Neutrophil (primary cell): ENCODE measurements around the gene SLC6A20.

Experiments used
- H3K27ac ChIP-seq: fragments of 200-600 bp; sonication (generic); 2 replicates; pipeline ENCODE4 v1.5.1; 2016; ENCODE audit warnings: mild to moderate bottlenecking, moderate library complexity
- H3K27me3 ChIP-seq: fragments of 200-600 bp; sonication (generic); 2 replicates; pipeline ENCODE4 v1.6.0; 2016; ENCODE audit warnings: mild to moderate bottlenecking
- H3K36me3 ChIP-seq: fragments of 200-600 bp; sonication (generic); 2 replicates; pipeline ENCODE4 v1.5.1; 2017
- H3K4me1 ChIP-seq, 2 experiments: fragments of 200-600 bp in 1 of 2; sonication (generic) in 1 of 2; 1 replicate in 1 of 2; 2 replicates in 1 of 2; pipeline versions ENCODE4 v1.5.1 to v1.6.1; 2013 to 2016; ENCODE audit warnings: low read depth in 1 of 2, low read length in 1 of 2, mild to moderate bottlenecking in 1 of 2, moderate library complexity in 1 of 2; ENCODE audit not compliant: control insufficient read depth in 1 of 2, insufficient read depth in 1 of 2
- H3K4me3 ChIP-seq, 2 experiments: fragments of 200-600 bp in 1 of 2; sonication (generic) in 1 of 2; 1 replicate in 1 of 2; 2 replicates in 1 of 2; pipeline ENCODE4 v1.5.1; 2013 to 2016; ENCODE audit warnings: low read depth in 1 of 2, low read length in 1 of 2, mild to moderate bottlenecking in 1 of 2, moderate library complexity in 1 of 2
- H3K9me3 ChIP-seq: fragments of 200-600 bp; sonication (generic); 2 replicates; pipeline ENCODE4 v1.5.1; 2016
- TF ChIP-seq, protein P1 (sequence below): fragments of 200-600 bp; sonication (generic); IDR thresholded peaks from 2 replicates; pipeline ENCODE4 v1.5.1; 2016; ENCODE audit warnings: antibody characterized with exemption

Gene SLC6A20

DNA sequence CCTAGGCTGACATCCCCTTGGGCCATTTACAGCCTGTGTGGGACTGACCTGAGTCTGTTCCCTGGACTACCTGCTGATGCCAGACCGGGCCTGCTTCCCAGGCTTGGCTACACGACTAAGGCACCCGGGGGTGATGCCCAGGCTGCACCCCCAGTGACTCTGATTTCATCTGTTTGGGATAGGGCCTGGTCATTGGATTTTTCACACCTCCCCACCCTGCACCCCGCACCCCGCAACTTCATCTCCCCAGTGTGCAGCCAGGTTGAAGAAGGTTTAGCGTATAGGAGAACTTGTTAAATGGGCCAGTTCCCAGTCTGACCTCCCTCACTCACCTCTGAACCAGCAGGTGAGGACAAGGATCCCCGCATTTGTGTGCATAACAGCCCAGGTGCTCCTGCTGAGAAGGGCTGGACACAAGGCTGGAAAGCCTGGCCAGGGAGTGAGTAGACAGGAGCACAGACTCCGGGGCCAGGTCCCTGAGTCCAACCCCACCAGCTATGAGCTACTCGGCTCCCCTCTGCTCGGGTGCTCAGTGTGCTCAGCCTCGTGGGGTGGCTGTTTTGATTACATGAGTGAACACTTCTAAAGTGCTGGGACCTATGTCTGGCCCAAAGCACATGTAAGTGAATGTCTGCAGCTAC is 18.5 kb downstream of the SLC6A20 start:
- H3K4me3 ChIP-seq, result no peak overlapping the region
- TF ChIP-seq, protein P1, sequence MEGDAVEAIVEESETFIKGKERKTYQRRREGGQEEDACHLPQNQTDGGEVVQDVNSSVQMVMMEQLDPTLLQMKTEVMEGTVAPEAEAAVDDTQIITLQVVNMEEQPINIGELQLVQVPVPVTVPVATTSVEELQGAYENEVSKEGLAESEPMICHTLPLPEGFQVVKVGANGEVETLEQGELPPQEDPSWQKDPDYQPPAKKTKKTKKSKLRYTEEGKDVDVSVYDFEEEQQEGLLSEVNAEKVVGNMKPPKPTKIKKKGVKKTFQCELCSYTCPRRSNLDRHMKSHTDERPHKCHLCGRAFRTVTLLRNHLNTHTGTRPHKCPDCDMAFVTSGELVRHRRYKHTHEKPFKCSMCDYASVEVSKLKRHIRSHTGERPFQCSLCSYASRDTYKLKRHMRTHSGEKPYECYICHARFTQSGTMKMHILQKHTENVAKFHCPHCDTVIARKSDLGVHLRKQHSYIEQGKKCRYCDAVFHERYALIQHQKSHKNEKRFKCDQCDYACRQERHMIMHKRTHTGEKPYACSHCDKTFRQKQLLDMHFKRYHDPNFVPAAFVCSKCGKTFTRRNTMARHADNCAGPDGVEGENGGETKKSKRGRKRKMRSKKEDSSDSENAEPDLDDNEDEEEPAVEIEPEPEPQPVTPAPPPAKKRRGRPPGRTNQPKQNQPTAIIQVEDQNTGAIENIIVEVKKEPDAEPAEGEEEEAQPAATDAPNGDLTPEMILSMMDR, result no peak

DNA sequence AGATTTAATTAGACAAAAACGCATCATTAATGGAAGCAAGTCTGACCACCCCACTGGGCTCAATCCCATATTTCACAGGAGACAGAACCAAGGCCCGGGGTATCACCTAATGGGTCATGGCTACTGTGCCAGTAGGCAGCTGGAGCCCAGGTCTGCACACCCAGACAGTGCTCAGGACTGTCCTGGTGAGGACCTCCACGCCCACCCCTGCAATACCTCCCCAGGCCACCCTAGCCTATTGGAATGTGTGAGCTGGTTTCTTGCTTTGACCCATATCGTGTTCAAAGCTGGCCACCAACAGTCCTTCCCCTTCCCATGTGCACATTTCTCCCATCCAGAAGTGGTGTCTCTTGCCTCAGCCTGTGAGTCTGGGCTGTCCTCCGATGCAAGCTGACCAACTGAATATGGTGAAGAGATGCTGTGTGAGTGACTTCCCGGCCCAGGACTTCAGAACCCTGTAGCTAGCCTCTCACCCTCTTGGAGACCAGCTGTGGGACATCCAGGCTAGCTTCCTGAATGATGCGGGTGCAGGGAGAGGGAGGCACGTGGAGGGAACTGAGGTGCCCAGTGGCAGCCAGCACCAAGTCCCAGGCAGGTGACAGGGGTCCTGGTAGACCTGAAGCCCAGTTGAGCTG is 19.1 kb downstream of the SLC6A20 start:
- Histone ChIP-seq H3K27me3 (peaks cover 5% of the 10 kb centered on the region), H3K4me1 (no peaks in the 10 kb centered on the region), H3K4me3 (no peak overlapping the region), H3K9me3 (no peaks in the 10 kb centered on the region), H3K36me3 (no peaks in the 10 kb centered on the region), H3K27ac (no peak overlapping the region)
- TF ChIP-seq, protein P1, result no peak

More for the DNA sequence above, 18.5 kb downstream of the SLC6A20 start:
- H3K4me1 ChIP-seq, result no peaks in the 10 kb centered on the region
- no peaks in the 10 kb centered on the region for H3K36me3 ChIP-seq
- no peaks in the 10 kb centered on the region for H3K9me3 ChIP-seq
- peaks cover 8% of the 10 kb centered on the region for H3K27me3 ChIP-seq
- no peak overlapping the region for H3K27ac ChIP-seq

DNA sequence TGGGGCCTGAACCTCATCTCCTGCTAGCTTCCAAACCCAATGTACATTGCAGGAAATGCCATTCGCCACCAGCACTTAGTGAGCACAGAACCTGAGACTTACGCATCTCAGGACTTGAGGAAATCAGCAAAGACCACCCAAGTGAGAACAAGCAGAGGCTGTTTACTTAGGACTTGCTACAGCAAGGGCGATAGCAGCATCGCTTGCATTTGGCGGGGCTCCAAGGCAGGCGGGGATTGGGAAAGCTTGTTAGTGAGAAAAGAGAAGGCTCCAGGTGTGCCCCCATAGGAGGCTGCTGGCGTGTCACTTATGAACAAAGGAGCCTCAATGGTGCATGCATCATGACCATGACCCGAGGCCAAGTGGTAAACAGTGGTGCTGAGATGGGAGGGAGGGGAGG is 19.7 kb downstream of the SLC6A20 start:
- Histone ChIP-seq H3K4me1 (no peaks in the 10 kb centered on the region), H3K27me3 (peaks cover 5% of the 10 kb centered on the region), H3K36me3 (no peaks in the 10 kb centered on the region), H3K27ac (no peak overlapping the region), H3K4me3 (no peak overlapping the region), H3K9me3 (no peaks in the 10 kb centered on the region)
- TF ChIP-seq, protein P1, result no peak

DNA sequence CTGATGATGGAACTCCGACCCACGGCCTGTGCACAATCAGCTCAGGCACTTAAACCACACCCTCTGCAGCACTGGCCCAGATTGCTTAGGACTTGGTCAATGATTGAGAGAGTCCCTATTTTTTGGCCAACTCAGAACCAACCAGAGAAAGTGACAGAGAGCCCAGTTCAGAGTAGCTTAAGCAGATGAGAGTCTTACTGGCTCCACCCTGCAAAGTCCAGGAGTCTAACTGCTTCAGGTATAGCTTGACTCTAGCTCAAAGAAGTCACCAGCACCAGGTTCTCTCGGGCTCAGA is 20.1 kb downstream of the SLC6A20 start:
- TF ChIP-seq, protein P1, result no peak

DNA sequence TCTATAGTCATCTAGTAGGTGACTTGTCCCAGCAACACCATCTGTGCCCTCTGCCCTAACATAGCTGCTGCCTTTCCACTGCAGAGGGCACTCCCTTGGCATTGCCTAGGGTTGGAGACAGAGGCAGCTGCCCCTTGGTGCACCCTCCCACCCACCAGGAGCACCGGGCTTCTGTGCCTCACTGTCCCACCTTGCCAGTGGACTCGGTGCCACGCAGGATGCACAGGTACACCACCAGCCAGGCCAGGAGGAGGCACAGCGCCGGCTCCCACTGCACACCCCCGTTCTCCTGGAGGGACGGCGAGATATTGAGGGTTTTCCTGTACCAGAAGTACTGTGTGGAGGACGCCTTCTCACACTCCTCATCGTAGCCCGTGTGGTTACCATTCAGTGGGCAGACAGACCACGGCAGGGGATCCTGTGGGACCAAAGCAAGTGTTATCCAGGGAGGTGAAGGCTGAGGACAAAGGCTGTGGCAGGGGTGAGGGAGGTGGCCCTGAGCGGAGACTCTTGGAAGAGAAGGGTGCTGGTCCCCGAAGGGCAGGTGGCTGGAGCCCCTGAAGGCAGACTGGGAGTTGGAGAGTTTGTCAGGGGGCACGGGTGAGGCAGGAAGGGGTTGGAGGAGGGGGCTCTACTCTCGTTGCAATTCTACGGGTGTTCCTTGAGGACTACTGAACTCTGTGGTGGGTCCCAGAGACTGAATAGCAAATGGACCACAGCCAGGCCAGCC is 20.6 kb downstream of the SLC6A20 start:
- Histone ChIP-seq H3K4me1 (no peaks in the 10 kb centered on the region), H3K36me3 (no peaks in the 10 kb centered on the region), H3K27me3 (peaks cover 5% of the 10 kb centered on the region), H3K4me3 (no peak overlapping the region), H3K9me3 (no peaks in the 10 kb centered on the region), H3K27ac (no peak overlapping the region)
- TF ChIP-seq, protein P1, result no peak

More for the DNA sequence above, 20.1 kb downstream of the SLC6A20 start:
- H3K9me3 ChIP-seq, result no peaks in the 10 kb centered on the region
- no peak overlapping the region for H3K4me3 ChIP-seq
- H3K4me1 ChIP-seq, result no peaks in the 10 kb centered on the region
- no peak overlapping the region for H3K27ac ChIP-seq
- no peaks in the 10 kb centered on the region for H3K36me3 ChIP-seq
- peaks cover 5% of the 10 kb centered on the region for H3K27me3 ChIP-seq
